NT2/D1 (cell line): Measurements from ENCODE around the gene NUDT16L1.

Experiments used
- SUZ12 ChIP-seq: IDR thresholded peaks from 2 replicates; pipeline ENCODE4 v1.6.1; 2011; ENCODE audit not compliant: insufficient read length, insufficient read depth; ENCODE audit errors: extremely low read depth
- YY1 ChIP-seq: IDR thresholded peaks from 2 replicates; pipeline ENCODE4 v1.6.1; 2011; ENCODE audit not compliant: insufficient read length, insufficient read depth
- ZNF274 ChIP-seq: IDR thresholded peaks from 2 replicates; pipeline ENCODE4 v1.6.1; 2011; ENCODE audit warnings: mild to moderate bottlenecking, low read depth, low read length

- TF ChIP-seq YY1: no peak
- TF ChIP-seq ZNF274: no peak
- TF ChIP-seq SUZ12: no peak
These were observed 19.8 kb upstream of the NUDT16L1 start for GRCh38 chr16:4673387-4674046.
